Measurements from ENCODE around the gene HAO1.

The HAO1 gene

GRCh38 chr20:7984192-7984591, 43.9 kb upstream of the HAO1 start:
- Histone ChIP-seq H3K9ac (ENCODE audit: low read length) (no peak overlapping the region), H3K4me2 (ENCODE audit: low read depth, low read length) (no peak overlapping the region), H3K4me3 (ENCODE audit: low read length) (no peak overlapping the region), H4K20me1 (ENCODE audit: insufficient read depth, low read length) (no peaks in the 10 kb centered on the region), H3K4me1 (ENCODE audit: low read length) (no peaks in the 10 kb centered on the region), H3K9me3 (replicated peaks; ENCODE audit: insufficient read depth, low read length) (no peaks in the 10 kb centered on the region), H3K79me2 (ENCODE audit: low read length) (no peaks in the 10 kb centered on the region), H3K9me2 (replicated peaks; ENCODE audit: insufficient read depth, low read length) (no peaks in the 10 kb centered on the region), H2AFZ (ENCODE audit: low read length) (no peak overlapping the region), H3F3A (ENCODE audit: insufficient read depth, low read length) (no peaks in the 10 kb centered on the region), H3K36me3 (replicated peaks; ENCODE audit: insufficient read depth, low read length) (no peaks in the 10 kb centered on the region), H3K27ac (ENCODE audit: low read length) (no peak overlapping the region), H3K27me3 (replicated peaks; ENCODE audit: insufficient read depth, low read length) (no peaks in the 10 kb centered on the region)
- TF ChIP-seq EZH2 (optimal IDR thresholded peaks at IDR 0.05; ENCODE audit: low read depth, low read length) (no peak), EZH2phosphoT487 (IDR thresholded peaks at IDR 0.05; ENCODE audit: low read length) (no peak), CTCF (IDR thresholded peaks at IDR 0.05; ENCODE audit: low read length) (no peak)
- no peak for DNase-seq

GRCh38 chr20:7981374-7981773, 41.1 kb upstream of the HAO1 start:
- H3K36me3 ChIP-seq (replicated peaks; ENCODE audit: insufficient read depth, low read length): no peaks in the 10 kb centered on the region
- H3K4me2 ChIP-seq (ENCODE audit: low read depth, low read length): no peak overlapping the region
- no peaks in the 10 kb centered on the region for H3F3A ChIP-seq (ENCODE audit: insufficient read depth, low read length)
- H4K20me1 ChIP-seq (ENCODE audit: insufficient read depth, low read length): no peaks in the 10 kb centered on the region
- no peak for TF ChIP-seq CTCF (IDR thresholded peaks at IDR 0.05; ENCODE audit: low read length)
- TF ChIP-seq EZH2 (optimal IDR thresholded peaks at IDR 0.05; ENCODE audit: low read depth, low read length): no peak
- no peak for TF ChIP-seq EZH2phosphoT487 (IDR thresholded peaks at IDR 0.05; ENCODE audit: low read length)
- H3K9ac ChIP-seq (ENCODE audit: low read length): no peak overlapping the region
- DNase-seq: no peak
- no peaks in the 10 kb centered on the region for H3K9me3 ChIP-seq (replicated peaks; ENCODE audit: insufficient read depth, low read length)
- H3K27ac ChIP-seq (ENCODE audit: low read length): no peak overlapping the region
- H3K4me3 ChIP-seq (ENCODE audit: low read length): no peak overlapping the region
- no peaks in the 10 kb centered on the region for H3K9me2 ChIP-seq (replicated peaks; ENCODE audit: insufficient read depth, low read length)
- H3K79me2 ChIP-seq (ENCODE audit: low read length): no peaks in the 10 kb centered on the region
- no peaks in the 10 kb centered on the region for H3K27me3 ChIP-seq (replicated peaks; ENCODE audit: insufficient read depth, low read length)
- H2AFZ ChIP-seq (ENCODE audit: low read length): no peak overlapping the region
- H3K4me1 ChIP-seq (ENCODE audit: low read length): no peaks in the 10 kb centered on the region

GRCh38 chr20:7980332-7981046, 40.2 kb upstream of the HAO1 start:
- H2AFZ ChIP-seq (ENCODE audit: low read length): no peak overlapping the region
- no peaks in the 10 kb centered on the region for H3K79me2 ChIP-seq (ENCODE audit: low read length)
- H3F3A ChIP-seq (ENCODE audit: insufficient read depth, low read length): no peaks in the 10 kb centered on the region
- no peak overlapping the region for H3K9ac ChIP-seq (ENCODE audit: low read length)
- H3K36me3 ChIP-seq (replicated peaks; ENCODE audit: insufficient read depth, low read length): no peaks in the 10 kb centered on the region
- no peaks in the 10 kb centered on the region for H4K20me1 ChIP-seq (ENCODE audit: insufficient read depth, low read length)
- TF ChIP-seq CTCF (IDR thresholded peaks at IDR 0.05; ENCODE audit: low read length) (peak; percentile 53), EZH2 (optimal IDR thresholded peaks at IDR 0.05; ENCODE audit: low read depth, low read length) (no peak), EZH2phosphoT487 (IDR thresholded peaks at IDR 0.05; ENCODE audit: low read length) (no peak)
- no peak overlapping the region for H3K4me2 ChIP-seq (ENCODE audit: low read depth, low read length)
- no peaks in the 10 kb centered on the region for H3K9me2 ChIP-seq (replicated peaks; ENCODE audit: insufficient read depth, low read length)
- H3K4me1 ChIP-seq (ENCODE audit: low read length): no peaks in the 10 kb centered on the region
- no peaks in the 10 kb centered on the region for H3K9me3 ChIP-seq (replicated peaks; ENCODE audit: insufficient read depth, low read length)
- no peaks in the 10 kb centered on the region for H3K27me3 ChIP-seq (replicated peaks; ENCODE audit: insufficient read depth, low read length)
- no peak overlapping the region for H3K27ac ChIP-seq (ENCODE audit: low read length)
- DNase-seq: peak; percentile 41
- H3K4me3 ChIP-seq (ENCODE audit: low read length): no peak overlapping the region

All from MM.1S (cell line).